Measurements from ENCODE around the gene CCSER1.

Gene CCSER1

DNA sequence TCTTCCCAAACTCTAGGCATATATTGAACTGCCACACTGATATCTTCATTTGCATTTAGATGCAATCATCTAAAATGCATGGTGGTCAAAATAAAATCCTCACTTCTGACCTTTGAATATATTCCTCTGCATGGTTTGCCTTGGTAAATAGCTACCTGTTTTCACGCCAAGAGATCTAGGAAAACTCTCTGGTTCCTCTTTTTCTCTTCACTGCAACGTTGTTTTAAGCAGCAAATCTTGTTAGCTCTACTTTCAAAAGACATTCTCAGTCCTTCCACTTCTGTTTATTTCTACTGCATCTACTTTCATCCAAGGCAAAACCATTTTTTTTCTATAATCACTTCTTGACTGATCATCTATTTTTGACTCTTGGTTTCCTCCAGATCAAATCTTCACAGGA, 1174.9 kb downstream of the CCSER1 start:
- Histone ChIP-seq H3K27ac (ENCODE audit: low read depth, low read length) (no peak overlapping the region), H3K79me2 (ENCODE audit: insufficient read depth, low read length) (no peaks in the 10 kb centered on the region), H3K4me2 (ENCODE audit: low read depth, low read length, poor library complexity, severe bottlenecking) (no peak overlapping the region), H3K9me3 (ENCODE audit: insufficient read depth, low read length) (no peaks in the 10 kb centered on the region), H3K27me3 (ENCODE audit: low read length) (no peaks in the 10 kb centered on the region), H3K4me3 (ENCODE audit: insufficient read depth, low read length, poor library complexity, severe bottlenecking) (no peak overlapping the region), H3K36me3 (ENCODE audit: low read length) (no peaks in the 10 kb centered on the region), H3F3A (ENCODE audit: insufficient read depth) (no peaks in the 10 kb centered on the region), H4K20me1 (ENCODE audit: low read depth, low read length) (no peaks in the 10 kb centered on the region), H3K9ac (ENCODE audit: low read length) (no peak overlapping the region), H2AFZ (ENCODE audit: low read depth, low read length, severe bottlenecking) (no peak overlapping the region), H3K9me2 (replicated peaks; ENCODE audit: insufficient read depth, low read length) (no peaks in the 10 kb centered on the region)
- TF ChIP-seq, protein P1, sequence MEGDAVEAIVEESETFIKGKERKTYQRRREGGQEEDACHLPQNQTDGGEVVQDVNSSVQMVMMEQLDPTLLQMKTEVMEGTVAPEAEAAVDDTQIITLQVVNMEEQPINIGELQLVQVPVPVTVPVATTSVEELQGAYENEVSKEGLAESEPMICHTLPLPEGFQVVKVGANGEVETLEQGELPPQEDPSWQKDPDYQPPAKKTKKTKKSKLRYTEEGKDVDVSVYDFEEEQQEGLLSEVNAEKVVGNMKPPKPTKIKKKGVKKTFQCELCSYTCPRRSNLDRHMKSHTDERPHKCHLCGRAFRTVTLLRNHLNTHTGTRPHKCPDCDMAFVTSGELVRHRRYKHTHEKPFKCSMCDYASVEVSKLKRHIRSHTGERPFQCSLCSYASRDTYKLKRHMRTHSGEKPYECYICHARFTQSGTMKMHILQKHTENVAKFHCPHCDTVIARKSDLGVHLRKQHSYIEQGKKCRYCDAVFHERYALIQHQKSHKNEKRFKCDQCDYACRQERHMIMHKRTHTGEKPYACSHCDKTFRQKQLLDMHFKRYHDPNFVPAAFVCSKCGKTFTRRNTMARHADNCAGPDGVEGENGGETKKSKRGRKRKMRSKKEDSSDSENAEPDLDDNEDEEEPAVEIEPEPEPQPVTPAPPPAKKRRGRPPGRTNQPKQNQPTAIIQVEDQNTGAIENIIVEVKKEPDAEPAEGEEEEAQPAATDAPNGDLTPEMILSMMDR (IDR thresholded peaks at IDR 0.05; ENCODE audit: insufficient read depth, low read length, poor library complexity, severe bottlenecking) = no peak
- TF ChIP-seq EZH2phosphoT487 (conservative IDR thresholded peaks at IDR 0.05; ENCODE audit: low read length) = no peak

DNA sequence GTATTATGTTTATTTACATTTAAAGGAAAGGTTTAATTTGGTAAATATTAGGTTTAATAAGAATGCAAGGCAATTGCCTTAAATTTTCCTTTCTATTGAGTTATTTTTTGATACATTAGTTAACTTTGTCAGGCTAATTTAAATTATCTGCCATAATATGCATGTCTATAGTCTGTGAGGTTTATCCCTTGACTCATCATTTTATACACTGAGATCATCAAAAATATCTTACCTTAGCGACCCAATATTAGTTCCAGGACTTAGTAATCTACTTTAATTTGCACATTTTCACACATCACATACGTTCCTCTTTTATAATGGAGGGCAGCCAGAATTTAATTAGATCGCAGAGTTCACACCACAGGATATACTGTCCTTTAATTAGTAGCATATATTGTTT, 1177.1 kb downstream of the CCSER1 start:
- Histone ChIP-seq H2AFZ (ENCODE audit: low read depth, low read length, severe bottlenecking) (no peak overlapping the region), H3K9ac (ENCODE audit: low read length) (no peak overlapping the region), H4K20me1 (ENCODE audit: low read depth, low read length) (no peaks in the 10 kb centered on the region), H3K4me2 (ENCODE audit: low read depth, low read length, poor library complexity, severe bottlenecking) (no peak overlapping the region), H3K9me2 (replicated peaks; ENCODE audit: insufficient read depth, low read length) (no peaks in the 10 kb centered on the region), H3K27me3 (ENCODE audit: low read length) (no peaks in the 10 kb centered on the region), H3F3A (ENCODE audit: insufficient read depth) (no peaks in the 10 kb centered on the region), H3K9me3 (ENCODE audit: insufficient read depth, low read length) (no peaks in the 10 kb centered on the region), H3K79me2 (ENCODE audit: insufficient read depth, low read length) (no peaks in the 10 kb centered on the region), H3K27ac (ENCODE audit: low read depth, low read length) (no peak overlapping the region), H3K4me3 (ENCODE audit: insufficient read depth, low read length, poor library complexity, severe bottlenecking) (no peak overlapping the region), H3K36me3 (ENCODE audit: low read length) (no peaks in the 10 kb centered on the region)
- TF ChIP-seq EZH2phosphoT487 (conservative IDR thresholded peaks at IDR 0.05; ENCODE audit: low read length) = no peak
- TF ChIP-seq, protein P1 (IDR thresholded peaks at IDR 0.05; ENCODE audit: insufficient read depth, low read length, poor library complexity, severe bottlenecking) = no peak

DNA sequence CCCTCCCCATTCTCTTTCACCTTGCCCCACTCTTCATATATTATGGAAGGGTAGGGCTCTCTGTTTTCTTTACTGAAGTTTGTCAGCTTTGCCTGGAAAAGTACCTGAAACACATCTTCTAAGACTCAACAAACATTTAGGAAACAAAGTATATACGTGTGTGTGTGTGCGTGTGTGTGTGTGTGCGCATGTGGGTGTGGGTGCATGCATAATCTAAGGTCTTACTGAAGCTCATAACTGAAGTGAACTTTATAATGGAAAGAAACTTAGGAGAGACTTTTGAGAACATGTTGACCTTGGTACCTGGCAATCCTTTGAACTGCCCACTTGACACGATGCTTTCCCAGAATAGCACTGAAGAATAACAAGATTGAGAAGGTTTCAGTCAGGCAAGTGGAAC, 1190.2 kb downstream of the CCSER1 start:
- H3K79me2 ChIP-seq (ENCODE audit: insufficient read depth, low read length) = no peaks in the 10 kb centered on the region
- H3K27ac ChIP-seq (ENCODE audit: low read depth, low read length) = no peak overlapping the region
- H3K9ac ChIP-seq (ENCODE audit: low read length) = no peak overlapping the region
- no peak overlapping the region for H3K4me3 ChIP-seq (ENCODE audit: insufficient read depth, low read length, poor library complexity, severe bottlenecking)
- no peaks in the 10 kb centered on the region for H4K20me1 ChIP-seq (ENCODE audit: low read depth, low read length)
- H3F3A ChIP-seq (ENCODE audit: insufficient read depth) = no peaks in the 10 kb centered on the region
- H3K36me3 ChIP-seq (ENCODE audit: low read length) = no peaks in the 10 kb centered on the region
- no peak for TF ChIP-seq EZH2phosphoT487 (conservative IDR thresholded peaks at IDR 0.05; ENCODE audit: low read length)
- TF ChIP-seq, protein P1 (IDR thresholded peaks at IDR 0.05; ENCODE audit: insufficient read depth, low read length, poor library complexity, severe bottlenecking) = no peak
- no peaks in the 10 kb centered on the region for H3K27me3 ChIP-seq (ENCODE audit: low read length)
- no peaks in the 10 kb centered on the region for H3K9me2 ChIP-seq (replicated peaks; ENCODE audit: insufficient read depth, low read length)
- no peaks in the 10 kb centered on the region for H3K9me3 ChIP-seq (ENCODE audit: insufficient read depth, low read length)
- no peak overlapping the region for H3K4me2 ChIP-seq (ENCODE audit: low read depth, low read length, poor library complexity, severe bottlenecking)
- H2AFZ ChIP-seq (ENCODE audit: low read depth, low read length, severe bottlenecking) = no peak overlapping the region

Measured in SU-DHL-6 (cell line).